K562 (cell line): ENCODE data around the gene LCLAT1. TPM values are rescaled to one million over a fixed set of nuclear protein-coding genes. Genes with fewer than 3 reads are reported as not detected.
"Not testable (repeated sequence)": the region's sequence is repeated elsewhere in the genome, so short reads cannot be mapped to it uniquely, and the experiment has no call there.

Experiments used
- CBFA2T3 ChIP-seq: fragments of 450-650 bp; IDR thresholded peaks from 2 replicates; pipeline ENCODE4 v1.6.1; 2017
- CC2D1A ChIP-seq: fragments of 450-650 bp; IDR thresholded peaks from 2 replicates; pipeline ENCODE4 v1.6.1; 2017; ENCODE audit warnings: mild to moderate bottlenecking
- CXXC5 ChIP-seq: fragments of 250-450 bp; sonication (Bioruptor Pico); IDR thresholded peaks from 2 replicates; pipeline ENCODE4 v1.8.0; 2022; ENCODE audit warnings: inconsistent platforms, mild to moderate bottlenecking, moderate library complexity
- FOXM1 ChIP-seq, 2 experiments: fragments of 450-650 bp in 1 of 2; sonication (generic) in 1 of 2; formaldehyde crosslinking in 1 of 2; IDR thresholded peaks; 2 replicates each; pipeline versions ENCODE4 v1.6.1 to v1.9.0; 2017 to 2022; ENCODE audit warnings: low read depth in 2 of 2, mild to moderate bottlenecking in 2 of 2, missing genetic modification reagents in 1 of 2, moderate library complexity in 1 of 2
- MGA ChIP-seq: fragments of 450-650 bp; IDR thresholded peaks from 2 replicates; pipeline ENCODE4 v1.6.1; 2016; ENCODE audit warnings: mild to moderate bottlenecking, moderate library complexity
- PHB2 ChIP-seq: fragments of 450-650 bp; IDR thresholded peaks from 2 replicates; pipeline ENCODE4 v1.6.1; 2017; ENCODE audit warnings: low read depth
- SMARCA4 ChIP-seq: fragments of 450-650 bp; IDR thresholded peaks from 2 replicates; pipeline ENCODE4 v1.6.1; 2016
- TEAD4 ChIP-seq, 2 experiments: sonication (generic) in 1 of 2; formaldehyde crosslinking in 1 of 2; IDR thresholded peaks; 2 replicates each; pipeline versions ENCODE4 v1.6.1 to v1.8.0; 2012 to 2022; ENCODE audit warnings: borderline replicate concordance in 1 of 2, inconsistent platforms in 1 of 2, low read length in 1 of 2, mild to moderate bottlenecking in 1 of 2, missing genetic modification reagents in 1 of 2
- VEZF1 ChIP-seq: fragments of 200-800 bp; sonication (Bioruptor generic); IDR thresholded peaks from 2 replicates; pipeline ENCODE4 v1.6.1; 2017; ENCODE audit warnings: missing genetic modification characterization, missing compliant biosample characterization
- ZNF592 ChIP-seq: fragments of 450-650 bp; IDR thresholded peaks from 2 replicates; pipeline ENCODE4 v1.6.1; 2017; ENCODE audit warnings: antibody characterized with exemption, mild to moderate bottlenecking
- polyA plus RNA-seq, 8 experiments: library from polyadenylated mRNA; depleted of rRNA in 4 of 8; stranded (reverse) in 5 of 8; unstranded in 3 of 8; fragments of >200 nt; fragmentation: Nextera tagmentation in 2 of 8; fragmentation: Illumina TruSeq in 1 of 8; extraction: Ambion mirVana in 2 of 8; extraction: Trizol in 1 of 8; gene quantifications; 2 replicates each; pipeline versions ENCODE4 v1.2.1 to v1.2.3, GENCODE V29; 2011 to 2014; ENCODE audit warnings: inconsistent platforms in 1 of 8, missing spikeins in 1 of 8
- total RNA-seq, 7 experiments: library from RNA; depleted of rRNA in 6 of 7; stranded (reverse); fragments of >200 nt in 6 of 7; fragmentation: Illumina TruSeq in 2 of 7; extraction: Trizol in 2 of 7; gene quantifications; 2 replicates each; pipeline versions ENCODE4 v1.2.1 to v1.2.3, GENCODE V29; 2011 to 2021; ENCODE audit warnings: low replicate concordance in 1 of 7

The LCLAT1 gene
- total and polyA plus RNA-seq, 9 of the 15 experiments (the other 6 are each of a cell fraction or from before 2014, with no cell fraction given), result 8.9 to 63.3 (median 25.4) TPM

- TF ChIP-seq MGA (peak; percentile 69), CXXC5 (CRISPR knock-in tag) (0 out of 2 replicates have a peak, but pooled peaks have one; percentile 38), CC2D1A (peak; percentile 72; the same call in 1 of the 2 replicates), FOXM1 (IDR thresholded peaks at IDR 0.05; ENCODE audit: low read depth) (peak; percentile 75; the same call in 1 of the 2 replicates), TEAD4 (IDR thresholded peaks at IDR 0.05; ENCODE audit: low read length) (peak; percentile 93), PHB2 (peak; percentile 61; the same call in 1 of the 2 replicates), VEZF1 (CRISPR knock-in tag) (0 out of 2 replicates have a peak, but pooled peaks have one; percentile 7), SMARCA4 (peak; percentile 72; the same call in 1 of the 2 replicates), ZNF592 (0 out of 2 replicates have a peak, but pooled peaks have one; percentile 36), CBFA2T3 (peak; percentile 97)
- TF ChIP-seq FOXM1 (CRISPR knock-in tag; IDR thresholded peaks at IDR 0.05; ENCODE audit: low read depth); TEAD4 (CRISPR knock-in tag; IDR thresholded peaks at IDR 0.05; ENCODE audit: borderline replicate concordance): not testable (repeated sequence)
Observed at GRCh38 chr2:30513649-30514048, 66.6 kb downstream of the LCLAT1 start (continued).
